Measurements from ENCODE around the gene COX6A1.

GRCh38 chr12:120485961-120486881 is 48.3 kb downstream of the COX6A1 start:
- no peak for TF ChIP-seq CTCF (IDR thresholded peaks at IDR 0.05)
- no peak for TF ChIP-seq POLR2A (IDR thresholded peaks at IDR 0.05)
